Stimulated activated CD8-positive, alpha-beta memory T cell treated with anti-CD3 and anti-CD28 coated beads, Interleukin-4, amount 100 ng/mL, for 4 hours (primary cell): ENCODE measurements around the gene ZFP36.
A peak's percentile ranks its signal among the peaks of the same experiment; 100 is the strongest.

Experiments used
- DNase-seq, 2 donors: peaks; one replicate each; pipeline ENCODE4 v3.0.0-alpha.2; 2020; ENCODE audit warnings: low read depth in 2 of 2, low spot score in 1 of 2

The ZFP36 gene

GRCh38 chr19:39384839-39385568 is 21.6 kb upstream of the ZFP36 start:
- no peak for DNase-seq

DNA sequence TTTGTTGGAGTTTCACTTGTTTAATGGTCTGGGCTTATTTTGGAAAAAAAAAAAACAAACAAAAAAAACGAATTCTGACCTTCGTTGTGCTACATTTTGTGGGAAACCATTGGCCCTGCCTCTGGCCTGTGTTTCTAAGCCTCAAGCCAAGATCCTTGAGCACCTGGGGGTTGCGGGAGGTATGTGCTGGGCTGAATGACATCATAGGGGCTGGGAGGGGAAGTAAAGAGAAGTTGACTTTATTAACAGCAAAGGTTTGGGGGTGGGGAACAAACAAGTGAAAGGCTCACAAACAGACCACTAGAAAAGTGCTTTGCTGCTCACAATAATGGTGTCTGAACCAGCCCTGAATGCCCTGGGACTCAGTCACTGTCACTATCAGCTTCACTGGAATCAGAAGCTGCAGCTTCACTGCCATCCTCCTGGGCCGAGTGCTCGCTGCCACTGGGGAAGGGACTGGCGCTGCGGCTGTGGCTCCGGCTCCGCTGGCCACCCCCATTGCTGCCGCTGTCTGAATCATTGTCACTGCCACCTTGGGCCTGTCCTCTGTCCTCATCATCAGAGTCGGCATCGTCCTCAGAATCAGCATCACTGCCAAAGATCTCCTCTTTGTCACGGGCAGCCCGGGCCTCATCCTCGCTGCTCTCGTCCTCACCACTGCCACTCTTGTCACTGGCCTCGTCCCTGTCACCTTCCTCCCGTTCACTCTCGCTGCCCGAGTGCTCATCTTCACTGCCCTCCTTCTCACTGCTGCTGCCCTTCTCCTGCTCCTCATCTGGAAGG is 20.8 kb upstream of the ZFP36 start:
- no peak for DNase-seq

GRCh38 chr19:39386557-39386956 is 20.1 kb upstream of the ZFP36 start:
- DNase-seq = no peak

- no peak for DNase-seq
Observed at GRCh38 chr19:39388657-39389056, 18.0 kb upstream of the ZFP36 start.

GRCh38 chr19:39389631-39390414 is 16.8 kb upstream of the ZFP36 start:
- no peak for DNase-seq

DNA sequence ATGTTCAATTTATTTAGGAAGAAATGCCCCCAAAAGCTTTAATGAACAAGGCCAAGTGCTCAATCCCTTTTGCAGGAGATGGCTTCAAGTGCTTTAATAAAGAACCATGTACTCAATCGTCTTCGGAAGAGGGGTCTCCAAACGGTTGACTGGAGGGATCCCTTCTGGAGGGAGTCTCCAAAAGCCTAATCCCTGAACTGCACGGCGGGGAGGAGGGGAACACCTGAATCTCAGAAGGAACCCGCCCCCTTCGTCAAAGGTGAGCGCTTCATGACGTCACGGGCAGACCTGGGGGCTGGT is 16.2 kb upstream of the ZFP36 start:
- DNase-seq = peak; percentile 56 to 65

DNA sequence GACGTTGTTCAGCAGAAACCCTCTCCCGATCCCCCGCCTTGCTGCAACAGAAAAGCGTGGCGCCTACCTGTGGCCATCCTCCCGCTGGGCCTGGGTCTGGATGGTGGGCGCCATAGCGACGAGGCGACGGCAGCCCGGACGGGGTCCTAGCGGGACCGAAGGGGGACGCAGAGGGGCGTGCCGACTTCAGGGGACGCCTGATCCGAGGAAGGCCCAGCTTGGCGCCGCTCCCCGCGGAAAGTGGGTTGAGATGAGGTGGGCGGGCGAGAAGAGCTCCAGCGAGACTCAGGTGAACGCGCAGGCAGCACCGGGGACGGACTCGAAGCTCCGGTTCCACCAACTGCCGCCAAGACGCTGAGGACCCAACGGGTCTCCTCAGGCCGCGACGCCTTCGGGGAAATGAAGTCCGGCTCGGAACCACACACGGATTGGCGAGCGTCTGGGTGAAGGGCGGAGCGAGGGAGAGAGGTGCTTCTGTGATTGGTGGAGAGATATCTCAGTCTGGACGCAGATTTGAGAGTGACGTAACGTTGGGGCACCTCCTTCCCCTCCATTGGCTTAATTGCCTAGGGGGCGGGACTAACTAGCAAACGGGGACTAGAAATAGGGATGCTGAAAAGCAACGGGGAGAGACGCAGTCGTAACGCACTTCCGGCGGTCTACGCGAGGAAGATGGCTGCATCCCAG is 15.8 kb upstream of the ZFP36 start, which contains the start of the genes MED29 and PAF1:
MED29 (plus strand) TSS at position 628 of the 687 bp plus-strand sequence; CDS start at position 673, 45 bp downstream.
PAF1 (minus strand) TSS at position 356 of the 687 bp plus-strand sequence; CDS start at position 114, 242 bp downstream.
- DNase-seq = peak; percentile 83 to 92

DNA sequence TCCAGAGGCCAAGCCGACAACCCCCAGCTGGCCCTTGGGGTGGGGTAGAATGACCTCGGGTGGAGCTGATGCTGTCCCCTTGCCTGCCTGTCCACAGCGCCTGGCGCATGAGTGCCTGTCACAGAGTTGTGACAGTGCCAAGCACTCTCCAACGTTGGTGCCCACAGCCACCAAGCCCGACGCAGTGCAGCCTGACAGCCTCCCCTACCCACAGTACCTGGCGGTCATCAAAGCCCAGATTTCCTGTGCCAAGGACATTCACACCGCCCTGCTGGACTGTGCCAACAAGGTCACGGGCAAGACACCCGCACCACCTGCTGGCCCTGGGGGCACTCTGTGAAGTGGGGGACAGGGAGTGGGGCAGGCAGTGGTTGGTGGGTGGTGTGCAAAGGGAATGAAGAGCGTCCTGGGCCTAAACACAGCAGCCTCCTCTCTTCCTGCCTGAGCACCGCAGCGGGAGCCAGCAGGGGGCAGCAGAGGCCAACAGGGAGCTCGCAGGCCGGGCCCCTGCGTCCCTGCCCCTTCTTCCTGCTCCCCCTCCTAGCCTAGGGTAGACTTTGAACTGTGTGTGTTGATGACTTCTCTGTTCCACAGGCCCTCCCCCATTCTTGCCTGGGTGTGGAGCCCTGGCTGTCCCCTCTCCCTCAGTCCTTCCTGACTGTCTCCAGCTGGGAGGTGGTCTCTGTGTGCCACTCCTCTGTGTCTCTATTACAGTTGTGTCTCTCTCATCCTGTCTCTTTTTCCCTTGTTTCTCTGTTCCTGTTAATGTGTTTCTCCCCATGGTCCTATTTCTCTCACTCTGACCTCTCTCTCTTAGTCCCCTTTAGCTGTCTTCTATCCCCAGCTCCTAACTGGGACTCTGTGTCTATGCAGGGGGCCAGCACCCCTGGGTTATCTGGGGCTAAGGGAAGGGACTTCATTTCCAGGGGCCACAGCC is 9.0 kb upstream of the ZFP36 start:
- DNase-seq = peak; percentile 82 to 91

DNA sequence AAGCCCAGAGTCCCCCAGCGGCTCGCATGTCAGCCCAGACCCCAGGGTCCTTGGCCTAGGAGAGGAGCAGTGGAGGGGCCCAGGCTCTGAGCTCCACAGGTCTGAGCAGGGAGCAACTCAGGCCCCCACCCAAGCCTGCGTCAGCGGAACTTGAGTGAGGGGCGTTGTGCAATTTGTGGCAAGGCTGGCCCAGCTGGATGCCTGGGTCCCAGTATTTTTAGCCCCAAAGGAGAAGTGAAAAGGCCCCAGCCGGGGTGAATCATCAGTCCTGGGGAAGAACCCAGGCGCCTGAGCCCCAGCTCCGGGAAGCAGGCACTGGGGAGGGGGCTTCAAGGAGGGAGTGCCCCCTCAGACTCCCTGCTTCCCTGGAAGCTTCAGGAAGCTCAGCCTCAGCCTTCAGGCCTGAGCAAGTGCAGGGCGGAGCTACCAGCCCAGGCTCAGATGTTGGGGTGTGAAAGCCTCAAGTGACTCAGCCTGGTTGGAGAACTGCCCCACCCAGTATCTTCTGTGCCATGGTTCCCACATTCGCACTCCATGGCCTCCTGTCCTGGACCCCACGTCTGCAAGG is 8.3 kb upstream of the ZFP36 start:
- DNase-seq = no peak

DNA sequence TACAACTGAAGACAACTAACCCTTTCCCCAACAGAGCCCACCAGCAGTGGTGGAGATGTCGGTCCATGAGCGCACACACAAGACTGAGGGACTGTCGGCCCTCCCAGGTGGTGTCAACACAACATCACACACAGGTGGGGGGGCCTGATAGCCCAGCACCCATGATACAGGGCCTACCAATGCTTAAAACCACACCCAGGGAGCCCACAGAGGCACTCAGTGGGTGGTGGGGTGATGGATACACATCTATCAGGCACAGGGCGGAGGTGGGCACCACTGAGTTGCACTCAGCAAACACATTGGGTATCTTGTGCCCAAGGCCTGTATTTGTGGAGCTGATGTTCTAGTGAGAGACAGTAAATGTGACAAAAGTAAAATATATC is 7.0 kb upstream of the ZFP36 start:
- DNase-seq = no peak

GRCh38 chr19:39400061-39400460 is 6.6 kb upstream of the ZFP36 start:
- DNase-seq = no peak

- DNase-seq = no peak
Observed at GRCh38 chr19:39401070-39401548, 5.5 kb upstream of the ZFP36 start.

DNA sequence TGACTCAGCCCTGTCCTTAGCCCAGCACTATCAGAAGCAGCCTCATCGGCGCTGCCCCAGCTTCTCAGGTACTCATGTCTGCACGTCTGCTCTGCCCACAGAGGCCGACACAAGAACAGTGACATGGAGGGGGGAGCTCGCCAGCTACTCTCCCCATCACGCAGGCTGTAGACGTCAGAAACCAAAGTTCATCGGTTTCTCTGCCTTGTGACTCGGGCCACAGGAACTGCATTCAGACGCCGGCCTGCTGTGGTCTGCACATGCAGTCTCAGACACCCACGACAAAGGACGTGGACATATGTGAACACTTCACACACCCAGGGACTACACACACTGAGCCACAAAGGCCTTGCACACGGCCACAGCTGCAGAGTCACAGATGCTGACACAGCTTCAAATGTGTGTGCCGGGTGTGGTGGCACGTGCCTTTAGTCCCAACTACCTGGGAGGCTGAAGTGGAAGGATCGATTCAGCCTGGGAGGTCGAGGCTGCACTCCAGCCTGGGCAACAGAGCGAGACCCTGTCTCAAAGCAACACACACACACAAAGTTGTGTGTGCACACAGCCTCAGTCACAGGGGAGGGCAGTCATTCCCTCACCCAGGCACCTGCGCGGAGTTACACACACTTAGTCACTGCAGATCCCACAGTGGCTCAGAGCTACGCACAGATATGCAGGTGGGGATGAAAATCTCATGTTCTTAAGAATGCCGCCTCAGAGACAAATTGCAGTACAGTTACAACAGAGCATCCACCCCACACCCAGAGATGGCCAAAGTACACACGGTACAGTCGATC is 4.9 kb upstream of the ZFP36 start:
- DNase-seq = peak; percentile 52 to 75

DNA sequence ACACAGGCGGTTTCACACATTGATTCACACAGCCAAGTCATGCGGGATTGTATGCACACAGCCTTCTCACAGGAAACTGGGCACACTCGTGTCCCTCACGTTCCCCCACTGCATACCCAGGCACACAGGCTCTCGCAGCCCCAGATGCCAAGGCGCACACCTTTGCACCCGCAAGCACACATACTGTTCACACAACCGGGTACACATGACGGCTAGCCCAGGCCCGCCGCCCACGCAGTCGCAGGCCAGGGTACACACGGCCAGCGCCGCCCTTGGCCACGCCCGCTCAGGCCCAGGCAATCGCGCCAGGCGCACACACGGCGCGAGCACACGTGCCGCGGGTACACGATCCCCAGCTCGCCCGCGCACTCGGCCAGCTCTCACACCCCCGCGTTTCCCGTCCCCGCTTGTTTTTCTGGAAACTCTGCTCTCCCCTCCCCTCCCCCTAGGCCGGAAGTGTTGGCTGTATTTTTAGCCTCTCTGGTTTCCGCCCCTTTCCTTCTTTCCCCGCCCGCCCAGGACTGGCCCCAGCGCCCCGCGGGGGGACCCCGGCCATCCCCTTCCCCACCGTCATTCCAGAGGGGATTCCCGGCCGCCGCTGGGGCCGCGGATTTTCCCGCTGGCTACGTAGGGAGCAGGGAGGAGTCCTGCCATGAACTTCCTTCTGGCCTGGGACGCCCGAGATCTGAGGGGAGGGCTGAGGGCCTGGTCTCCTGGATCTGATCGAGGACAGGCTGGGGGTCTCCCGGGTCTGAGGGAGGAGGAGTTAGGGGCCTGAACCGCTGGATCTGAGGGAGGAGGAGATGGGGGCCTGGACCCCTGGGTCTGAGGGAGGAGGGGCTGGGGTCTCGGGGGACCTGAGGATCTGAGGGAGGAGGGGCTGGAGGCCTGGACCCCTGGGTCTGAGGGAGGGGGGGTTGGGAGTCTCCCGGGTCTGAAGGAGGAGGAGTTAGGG is 4.0 kb upstream of the ZFP36 start:
- DNase-seq = peak; percentile 73 to 83

GRCh38 chr19:39403331-39404312 is 3.0 kb upstream of the ZFP36 start:
- DNase-seq = peak; percentile 89 to 96

GRCh38 chr19:39405261-39405957 is 1.2 kb upstream of the ZFP36 start:
- DNase-seq = no peak
